ENCODE results near the gene ETDB. TPM values are rescaled to one million over a fixed set of nuclear protein-coding genes. Genes with fewer than 3 reads are reported as not detected.
"Not testable (repeated sequence)": the region's sequence is repeated elsewhere in the genome, so short reads cannot be mapped to it uniquely, and the experiment has no call there.

Gene ETDB
- not detected for total RNA-seq

GRCh38 chrX:135120056-135120576, at the start of gene ETDB:
ETDB (minus strand) TSS chrX:135120526; CDS start chrX:135119261, 1,265 bp downstream.
- H3K36me3 Mint-ChIP-seq (ENCODE audit: low read depth); DNase-seq; H3K9me3 Mint-ChIP-seq; H3K27ac Mint-ChIP-seq; H3K27me3 Mint-ChIP-seq; H3K4me3 Mint-ChIP-seq; H3K4me1 Mint-ChIP-seq; CTCF ChIA-PET; POLR2A ChIA-PET: not testable (repeated sequence)

- DNase-seq; CTCF ChIA-PET; H3K36me3 Mint-ChIP-seq (ENCODE audit: low read depth); H3K9me3 Mint-ChIP-seq; H3K4me3 Mint-ChIP-seq; POLR2A ChIA-PET; H3K27ac Mint-ChIP-seq; H3K4me1 Mint-ChIP-seq: not testable (repeated sequence)
- peaks cover 16% of the 10 kb centered on the region for H3K27me3 Mint-ChIP-seq
These were observed 49.2 kb upstream of the ETDB start for GRCh38 chrX:135169534-135169933.

GRCh38 chrX:135168486-135168885, 48.2 kb upstream of the ETDB start:
- H3K36me3 Mint-ChIP-seq (ENCODE audit: low read depth), result no peaks in the 10 kb centered on the region
- ChIA-PET POLR2A (no interaction called here), CTCF (no interaction called here)
- H3K9me3 Mint-ChIP-seq, result no peaks in the 10 kb centered on the region
- no peak overlapping the region for H3K27ac Mint-ChIP-seq
- DNase-seq, result no peak
- peaks cover 3% of the 10 kb centered on the region for H3K4me1 Mint-ChIP-seq
- peaks cover 14% of the 10 kb centered on the region for H3K27me3 Mint-ChIP-seq
- H3K4me3 Mint-ChIP-seq, result no peak overlapping the region

- H3K4me1 Mint-ChIP-seq; H3K4me3 Mint-ChIP-seq; DNase-seq; H3K27me3 Mint-ChIP-seq; CTCF ChIA-PET; H3K9me3 Mint-ChIP-seq; H3K36me3 Mint-ChIP-seq (ENCODE audit: low read depth); POLR2A ChIA-PET; H3K27ac Mint-ChIP-seq: not testable (repeated sequence)
These were observed 34.4 kb upstream of the ETDB start for GRCh38 chrX:135154688-135155087.

- CTCF ChIA-PET, POLR2A ChIA-PET: not testable (repeated sequence)
These were observed 5.8 kb upstream of the ETDB start for GRCh38 chrX:135126145-135126544.

GRCh38 chrX:135116064-135116463, 4.3 kb downstream of the ETDB start:
- H3K4me1 Mint-ChIP-seq; H3K4me3 Mint-ChIP-seq; POLR2A ChIA-PET; DNase-seq; H3K36me3 Mint-ChIP-seq (ENCODE audit: low read depth); H3K9me3 Mint-ChIP-seq; H3K27ac Mint-ChIP-seq; H3K27me3 Mint-ChIP-seq; CTCF ChIA-PET: not testable (repeated sequence)

More at GRCh38 chrX:135126145-135126544, 5.8 kb upstream of the ETDB start:
- H3K4me3 Mint-ChIP-seq; H3K9me3 Mint-ChIP-seq; H3K27me3 Mint-ChIP-seq; H3K4me1 Mint-ChIP-seq; H3K27ac Mint-ChIP-seq; DNase-seq; H3K36me3 Mint-ChIP-seq (ENCODE audit: low read depth): not testable (repeated sequence)

- Mint-ChIP-seq H3K4me3 (no peak overlapping the region), H3K27ac (no peak overlapping the region), H3K9me3 (no peaks in the 10 kb centered on the region), H3K36me3 (ENCODE audit: low read depth) (no peaks in the 10 kb centered on the region), H3K27me3 (peaks cover 10% of the 10 kb centered on the region), H3K4me1 (no peaks in the 10 kb centered on the region)
- ChIA-PET POLR2A (no interaction called here), CTCF (no interaction called here)
- peak; percentile 13 for DNase-seq
These were observed 5.9 kb downstream of the ETDB start for GRCh38 chrX:135114392-135114791.

- ChIA-PET CTCF (interaction anchor here (1.4 kb wide), 1 partner anchor 73 kb away, joined by 4 read pairs; no protein-coding TSS in a partner anchor), POLR2A (no interaction called here)
- Mint-ChIP-seq H3K4me1 (no peaks in the 10 kb centered on the region), H3K27ac (no peak overlapping the region), H3K27me3 (peaks cover 23% of the 10 kb centered on the region), H3K4me3 (no peak overlapping the region), H3K36me3 (ENCODE audit: low read depth) (no peaks in the 10 kb centered on the region), H3K9me3 (no peaks in the 10 kb centered on the region)
- DNase-seq, result no peak
These were observed 7.6 kb downstream of the ETDB start for GRCh38 chrX:135112743-135113142.

- Mint-ChIP-seq H3K36me3 (ENCODE audit: low read depth) (no peaks in the 10 kb centered on the region), H3K27ac (no peak overlapping the region), H3K27me3 (peaks cover 24% of the 10 kb centered on the region), H3K9me3 (no peaks in the 10 kb centered on the region), H3K4me3 (no peak overlapping the region), H3K4me1 (no peaks in the 10 kb centered on the region)
- ChIA-PET POLR2A (no interaction called here), CTCF (interaction anchor here (1.4 kb wide), 1 partner anchor 74 kb away, joined by 4 read pairs; no protein-coding TSS in a partner anchor)
- DNase-seq, result peak; percentile 41
These were observed 8.1 kb downstream of the ETDB start for GRCh38 chrX:135112096-135112729.

GRCh38 chrX:135109554-135109953, 10.8 kb downstream of the ETDB start:
- Mint-ChIP-seq H3K4me3 (no peak overlapping the region), H3K36me3 (ENCODE audit: low read depth) (no peaks in the 10 kb centered on the region), H3K27ac (no peak overlapping the region), H3K4me1 (no peaks in the 10 kb centered on the region), H3K9me3 (no peaks in the 10 kb centered on the region), H3K27me3 (peaks cover 35% of the 10 kb centered on the region)
- CTCF ChIA-PET, result no interaction called here
- DNase-seq, result no peak
- POLR2A ChIA-PET, result no interaction called here

GRCh38 chrX:135099493-135099783, 20.9 kb downstream of the ETDB start:
- Mint-ChIP-seq H3K4me1 (peaks cover 3% of the 10 kb centered on the region), H3K9me3 (no peaks in the 10 kb centered on the region), H3K27me3 (peaks cover 50% of the 10 kb centered on the region), H3K36me3 (ENCODE audit: low read depth) (no peaks in the 10 kb centered on the region), H3K27ac (no peak overlapping the region), H3K4me3 (peak overlapping the region; percentile 63)
- DNase-seq, result no peak
- POLR2A ChIA-PET, result no interaction called here
- CTCF ChIA-PET, result no interaction called here

- CTCF ChIA-PET; H3K4me1 Mint-ChIP-seq; POLR2A ChIA-PET; H3K27ac Mint-ChIP-seq; DNase-seq; H3K36me3 Mint-ChIP-seq (ENCODE audit: low read depth); H3K9me3 Mint-ChIP-seq: not testable (repeated sequence)
- Mint-ChIP-seq H3K4me3 (peak overlapping the region; percentile 45), H3K27me3 (peaks cover 33% of the 10 kb centered on the region)
These were observed 23.1 kb downstream of the ETDB start for GRCh38 chrX:135097196-135097744.

GRCh38 chrX:135095715-135096114, 24.6 kb downstream of the ETDB start:
- Mint-ChIP-seq H3K4me1 (peaks cover 3% of the 10 kb centered on the region), H3K36me3 (ENCODE audit: low read depth) (no peaks in the 10 kb centered on the region), H3K4me3 (no peak overlapping the region), H3K27me3 (peaks cover 29% of the 10 kb centered on the region), H3K27ac (no peak overlapping the region), H3K9me3 (no peaks in the 10 kb centered on the region)
- no peak for DNase-seq
- ChIA-PET CTCF (interaction anchor here (1.5 kb wide), 1 partner anchor 9 kb away, joined by 4 read pairs; no protein-coding TSS in a partner anchor), POLR2A (no interaction called here)

- Mint-ChIP-seq H3K9me3 (no peaks in the 10 kb centered on the region), H3K4me3 (no peak overlapping the region), H3K27ac (no peak overlapping the region), H3K4me1 (peaks cover 3% of the 10 kb centered on the region), H3K27me3 (peaks cover 19% of the 10 kb centered on the region), H3K36me3 (ENCODE audit: low read depth) (no peaks in the 10 kb centered on the region)
- CTCF ChIA-PET, result interaction anchor here (1.5 kb wide), 1 partner anchor 8 kb away, joined by 4 read pairs; no protein-coding TSS in a partner anchor
- DNase-seq, result no peak
- POLR2A ChIA-PET, result no interaction called here
These were observed 25.6 kb downstream of the ETDB start for GRCh38 chrX:135094726-135095125.
